ENCODE data around the gene POMGNT2.

Gene POMGNT2

GRCh38 chr3:43094851-43095250, 11.0 kb downstream of the POMGNT2 start:
- Histone ChIP-seq H3K9ac (no peak overlapping the region), H3K27me3 (no peaks in the 10 kb centered on the region), H3K36me3 (no peaks in the 10 kb centered on the region; a peak in 1 of 22 replicates), H3K27ac (no peak overlapping the region), H4K20me1 (peaks cover 0 to 54% (median 5%) of the 10 kb centered on the region in 11 experiments; a peak in 8 of 22 replicates), H3K4me3 (no peak overlapping the region), H3K4me2 (no peak overlapping the region), H3K4me1 (no peaks in the 10 kb centered on the region; a peak in 1 of 20 replicates), H3K9me3 (replicated peaks in 1 of 11) (no peaks in the 10 kb centered on the region)
- TF ChIP-seq Cebpa-rat (IDR thresholded peaks at IDR 0.05) = no peak

- Histone ChIP-seq H3K9me3 (replicated peaks in 1 of 11) (no peaks in the 10 kb centered on the region), H3K27ac (no peak overlapping the region), H3K4me1 (no peaks in the 10 kb centered on the region; a peak in 1 of 20 replicates), H3K4me3 (no peak overlapping the region), H4K20me1 (peaks cover 0 to 52% (median 5%) of the 10 kb centered on the region in 11 experiments; a peak in 8 of 22 replicates), H3K4me2 (no peak overlapping the region), H3K9ac (no peak overlapping the region), H3K27me3 (no peaks in the 10 kb centered on the region), H3K36me3 (peaks cover 0 to 3% (median 0%) of the 10 kb centered on the region in 11 experiments; a peak in 1 of 22 replicates)
- TF ChIP-seq Cebpa-rat (IDR thresholded peaks at IDR 0.05) = no peak
These were observed 11.5 kb downstream of the POMGNT2 start for GRCh38 chr3:43094381-43094780.

GRCh38 chr3:43093974-43094373, 11.9 kb downstream of the POMGNT2 start:
- peaks cover 0 to 49% (median 5%) of the 10 kb centered on the region in 11 experiments; a peak in 6 of 22 replicates for H4K20me1 ChIP-seq
- H3K9me3 ChIP-seq (replicated peaks in 1 of 11) = no peaks in the 10 kb centered on the region
- peaks cover 0 to 3% (median 0%) of the 10 kb centered on the region in 11 experiments; a peak in 1 of 22 replicates for H3K36me3 ChIP-seq
- H3K4me3 ChIP-seq = no peak overlapping the region
- no peak overlapping the region for H3K9ac ChIP-seq
- no peaks in the 10 kb centered on the region for H3K27me3 ChIP-seq
- H3K27ac ChIP-seq = no peak overlapping the region
- no peaks in the 10 kb centered on the region; a peak in 1 of 20 replicates for H3K4me1 ChIP-seq
- H3K4me2 ChIP-seq = no peak overlapping the region
- no peak for TF ChIP-seq Cebpa-rat (IDR thresholded peaks at IDR 0.05)

GRCh38 chr3:43093006-43093405, 12.9 kb downstream of the POMGNT2 start:
- Histone ChIP-seq H3K9me3 (replicated peaks in 1 of 11) (no peaks in the 10 kb centered on the region), H4K20me1 (peaks cover 0 to 52% (median 0%) of the 10 kb centered on the region in 11 experiments; a peak in 6 of 22 replicates), H3K4me2 (no peak overlapping the region), H3K4me3 (no peak overlapping the region), H3K9ac (no peak overlapping the region), H3K27ac (no peak overlapping the region), H3K36me3 (peaks cover 0 to 3% (median 0%) of the 10 kb centered on the region in 11 experiments; a peak in 3 of 22 replicates), H3K27me3 (no peaks in the 10 kb centered on the region), H3K4me1 (no peaks in the 10 kb centered on the region; a peak in 1 of 20 replicates)
- TF ChIP-seq Cebpa-rat (IDR thresholded peaks at IDR 0.05) = no peak

GRCh38 chr3:43091481-43091880, 14.4 kb downstream of the POMGNT2 start:
- Histone ChIP-seq H3K4me2 (no peak overlapping the region), H3K4me3 (no peak overlapping the region), H4K20me1 (peaks cover 0 to 42% (median 0%) of the 10 kb centered on the region in 11 experiments; a peak in 6 of 22 replicates), H3K27me3 (no peaks in the 10 kb centered on the region), H3K27ac (no peak overlapping the region), H3K4me1 (no peaks in the 10 kb centered on the region; a peak in 1 of 20 replicates), H3K9ac (no peak overlapping the region), H3K36me3 (peaks cover 0 to 3% (median 0%) of the 10 kb centered on the region in 11 experiments; a peak in 4 of 22 replicates), H3K9me3 (replicated peaks in 1 of 11) (no peaks in the 10 kb centered on the region)
- no peak for TF ChIP-seq Cebpa-rat (IDR thresholded peaks at IDR 0.05)

GRCh38 chr3:43090238-43090637, 15.6 kb downstream of the POMGNT2 start:
- H3K4me1 ChIP-seq = no peaks in the 10 kb centered on the region; a peak in 1 of 20 replicates
- no peak overlapping the region for H3K27ac ChIP-seq
- peaks cover 0 to 35% (median 0%) of the 10 kb centered on the region in 11 experiments; a peak in 6 of 22 replicates for H4K20me1 ChIP-seq

GRCh38 chr3:43089081-43089480, 16.8 kb downstream of the POMGNT2 start:
- no peaks in the 10 kb centered on the region; a peak in 2 of 20 replicates for H3K4me1 ChIP-seq
- no peak for TF ChIP-seq Cebpa-rat (IDR thresholded peaks at IDR 0.05)
- H3K36me3 ChIP-seq = peaks cover 0 to 6% (median 0%) of the 10 kb centered on the region in 11 experiments; a peak in 5 of 22 replicates
- no peak overlapping the region for H3K9ac ChIP-seq
- H3K27me3 ChIP-seq = no peaks in the 10 kb centered on the region
- no peaks in the 10 kb centered on the region for H3K9me3 ChIP-seq (replicated peaks in 1 of 11)
- H4K20me1 ChIP-seq = peaks cover 0 to 25% (median 0%) of the 10 kb centered on the region in 11 experiments; a peak in 5 of 22 replicates
- H3K4me2 ChIP-seq = no peak overlapping the region
- H3K27ac ChIP-seq = no peak overlapping the region
- no peak overlapping the region for H3K4me3 ChIP-seq

More at GRCh38 chr3:43090238-43090637, 15.6 kb downstream of the POMGNT2 start:
- Histone ChIP-seq H3K36me3 (peaks cover 0 to 6% (median 0%) of the 10 kb centered on the region in 11 experiments; a peak in 5 of 22 replicates), H3K9me3 (replicated peaks in 1 of 11) (no peaks in the 10 kb centered on the region), H3K27me3 (no peaks in the 10 kb centered on the region), H3K9ac (no peak overlapping the region), H3K4me2 (no peak overlapping the region), H3K4me3 (no peak overlapping the region)
- TF ChIP-seq Cebpa-rat (IDR thresholded peaks at IDR 0.05) = no peak

GRCh38 chr3:43087249-43087776, 18.6 kb downstream of the POMGNT2 start:
- no peak for TF ChIP-seq Cebpa-rat (IDR thresholded peaks at IDR 0.05)
- H4K20me1 ChIP-seq = peaks cover 0 to 17% (median 0%) of the 10 kb centered on the region in 11 experiments; a peak in 2 of 22 replicates
- H3K4me2 ChIP-seq = no peak overlapping the region
- H3K4me3 ChIP-seq = no peak overlapping the region
- H3K9me3 ChIP-seq (replicated peaks in 1 of 11) = no peaks in the 10 kb centered on the region
- H3K36me3 ChIP-seq = peaks cover 0 to 10% (median 0%) of the 10 kb centered on the region in 11 experiments; a peak in 6 of 22 replicates
- H3K27me3 ChIP-seq = no peaks in the 10 kb centered on the region
- no peak overlapping the region for H3K9ac ChIP-seq
- no peaks in the 10 kb centered on the region; a peak in 2 of 20 replicates for H3K4me1 ChIP-seq
- H3K27ac ChIP-seq = no peak overlapping the region

GRCh38 chr3:43086460-43087165, 19.3 kb downstream of the POMGNT2 start:
- Histone ChIP-seq H3K4me2 (no peak overlapping the region), H3K4me3 (no peak overlapping the region), H3K9me3 (replicated peaks in 1 of 11) (no peaks in the 10 kb centered on the region), H3K36me3 (peaks cover 0 to 17% (median 2%) of the 10 kb centered on the region in 11 experiments; a peak in 9 of 22 replicates), H3K4me1 (no peaks in the 10 kb centered on the region; a peak in 2 of 20 replicates), H4K20me1 (peaks cover 0 to 15% (median 0%) of the 10 kb centered on the region in 11 experiments; a peak in 3 of 22 replicates), H3K27ac (no peak overlapping the region), H3K9ac (no peak overlapping the region), H3K27me3 (no peaks in the 10 kb centered on the region)
- no peak for TF ChIP-seq Cebpa-rat (IDR thresholded peaks at IDR 0.05)

Measured in BLaER1 treated with 17β-estradiol and CSF1 and Interleukin-3, amounts not matched to agents 10 nM and 100 nM (cell line).